OCI-LY3 (cell line): ENCODE data around the gene LCE3D.

Experiments used
- CTCF ChIP-seq: fragments of 200-600, 300-600 bp; sonication (generic); IDR thresholded peaks from 2 replicates; pipeline ENCODE4 v1.5.1; 2014; ENCODE audit warnings: antibody characterized with exemption, low read length, low read depth
- EZH2phosphoT487 ChIP-seq: fragments of 200-600 bp; shearing (Covaris generic); IDR thresholded peaks from 2 replicates; pipeline ENCODE4 v1.6.1; 2018; ENCODE audit warnings: antibody characterized with exemption, mixed run types, low read depth

GRCh38 chr1:152599934-152600333 lies 19.6 kb upstream of the LCE3D start, which contains the start of gene LCE3C:
- TF ChIP-seq CTCF (no peak), EZH2phosphoT487 (no peak)
